Measurements from ENCODE around the gene AQP2. TPM values are rescaled to one million over a fixed set of nuclear protein-coding genes. Genes with fewer than 3 reads are reported as not detected.

The AQP2 gene
- total and polyA plus RNA-seq, 2 experiments from 2014 or later, result 0.07 TPM; not detected in 1

DNA sequence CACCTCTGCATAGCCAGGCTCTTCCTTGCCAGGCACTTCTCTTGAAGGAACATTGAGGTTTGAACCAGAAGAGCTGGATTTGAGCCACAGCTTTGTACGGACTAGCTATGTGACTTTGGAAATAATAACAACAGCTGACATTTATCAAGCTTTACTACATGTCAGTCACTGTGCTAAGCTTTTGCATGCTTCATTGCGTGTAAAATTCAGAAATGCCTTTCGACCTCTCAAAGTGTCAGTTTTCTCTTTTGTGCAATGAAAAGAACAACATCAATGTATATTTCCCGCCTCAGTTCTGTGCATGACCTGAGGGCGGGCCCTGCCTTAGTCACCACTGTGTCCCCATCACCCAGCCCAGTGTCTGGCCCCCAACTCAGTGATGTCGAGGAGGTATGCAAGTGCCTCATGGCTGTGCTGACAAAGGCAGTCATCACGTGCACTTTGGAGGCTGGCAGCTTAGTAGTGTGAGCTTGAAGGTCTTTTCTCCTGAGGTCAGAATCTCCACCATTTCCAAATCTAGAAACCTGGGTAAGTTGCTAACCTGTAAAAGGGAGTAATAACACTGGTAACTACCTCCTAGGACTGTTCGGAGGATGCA is 17.9 kb upstream of the AQP2 start:
- Histone ChIP-seq H3F3A (replicated peaks; ENCODE audit: low read depth) (no peaks in the 10 kb centered on the region), H3K27me3 (ENCODE audit: insufficient read depth) (no peaks in the 10 kb centered on the region), H3K9me2 (ENCODE audit: insufficient read depth) (0 out of 2 replicates have a peak, but pooled peaks cover 3% of the 10 kb centered on the region), H3K27ac (ENCODE audit: low read depth) (no peak overlapping the region), H4K20me1 (replicated peaks; ENCODE audit: insufficient read depth) (no peaks in the 10 kb centered on the region), H3K4me3 (no peak overlapping the region), H3K36me3 (ENCODE audit: insufficient read depth) (no peaks in the 10 kb centered on the region), H3K4me2 (no peak overlapping the region), H3K79me2 (replicated peaks; ENCODE audit: insufficient read depth) (no peaks in the 10 kb centered on the region), H2AFZ (peak overlapping the region; percentile 56; the same call in 1 of the 2 replicates), H3K4me1 (ENCODE audit: insufficient read depth) (0 out of 2 replicates have a peak, but pooled peaks cover 3% of the 10 kb centered on the region)
- H3K4me3 Mint-ChIP-seq, result no peak overlapping the region
- no peak overlapping the region for H3K27ac Mint-ChIP-seq
- H3K9me3 Mint-ChIP-seq, result no peaks in the 10 kb centered on the region
- DNase-seq (ENCODE audit: low spot score) (no peak), ATAC-seq (no peak)
- no peaks in the 10 kb centered on the region for H3K36me3 Mint-ChIP-seq (ENCODE audit: low read depth)
- no peak for TF ChIP-seq EZH2phosphoT487 (IDR thresholded peaks at IDR 0.05; ENCODE audit: unreplicated experiment)
- TF ChIP-seq ZNF462 (CRISPR knock-in tag; IDR thresholded peaks at IDR 0.05), result no peak
- no peak for TF ChIP-seq JUNB (IDR thresholded peaks at IDR 0.05; ENCODE audit: unreplicated experiment)
- TF ChIP-seq NANOG (IDR thresholded peaks at IDR 0.05; ENCODE audit: borderline replicate concordance), result no peak
- no peak for TF ChIP-seq CTCF (conservative IDR thresholded peaks at IDR 0.05; ENCODE audit: low read depth in 2 of 2)
- TF ChIP-seq ETS1 (IDR thresholded peaks at IDR 0.05), result no peak
- no peak for TF ChIP-seq STAT1 (IDR thresholded peaks at IDR 0.05; ENCODE audit: unreplicated experiment)
- no peak for TF ChIP-seq ZNF114 (CRISPR knock-in tag; IDR thresholded peaks at IDR 0.05)
- no peak for TF ChIP-seq EZH2 (IDR thresholded peaks at IDR 0.05; ENCODE audit: low read depth, unreplicated experiment)
- no peaks in the 10 kb centered on the region for H3K27me3 Mint-ChIP-seq (ENCODE audit: insufficient read depth, low read depth, poor library complexity)
- peaks cover 4% of the 10 kb centered on the region; the same call in 2 of the 3 replicates for H3K4me1 Mint-ChIP-seq

All from GM23338 (cell line).